Brain microvascular endothelial cell (primary cell): ENCODE measurements around the gene CCDC9B.

Source experiments
- DNase-seq: peaks from one replicate; pipeline ENCODE4 v3.0.0-alpha.2; 2020
- H3K27ac ChIP-seq: fragments of 250-450 bp; sonication (Bioruptor Pico); 2 replicates; pipeline ENCODE4 v1.5.1; 2020; ENCODE audit warnings: mild to moderate bottlenecking, moderate library complexity
- H3K27me3 ChIP-seq: fragments of 250-450 bp; sonication (Bioruptor Pico); replicated peaks from 2 replicates; pipeline ENCODE4 v1.5.1; 2020; ENCODE audit warnings: mild to moderate bottlenecking
- H3K36me3 ChIP-seq: fragments of 250-450 bp; sonication (Bioruptor Pico); replicated peaks from 2 replicates; pipeline ENCODE4 v1.5.1; 2020; ENCODE audit warnings: mild to moderate bottlenecking
- H3K4me3 ChIP-seq: 2 replicates; pipeline ENCODE4 v1.5.1; 2011; ENCODE audit warnings: low read depth, mild to moderate bottlenecking, control low read depth, low read length, moderate library complexity
- CTCF ChIP-seq: IDR thresholded peaks from 2 replicates; pipeline ENCODE4 v1.5.1; 2011; ENCODE audit warnings: low read depth, mild to moderate bottlenecking, moderate library complexity, low read length, control low read depth, inconsistent platforms; ENCODE audit errors: missing control alignments
- in situ Hi-C: cut with HindIII; loops from 2 replicates; pipeline ENCODE4 v1.10.0; 2017; ENCODE audit warnings: low sequenced_read_pairs, low pct_ligation_motif_present

CCDC9B gene

GRCh38 chr15:40355976-40356585 lies 15.3 kb upstream of the CCDC9B start:
- H3K36me3 ChIP-seq: no peaks in the 10 kb centered on the region
- no peaks in the 10 kb centered on the region for H3K27me3 ChIP-seq
- in situ Hi-C loops: no loop called here
- no peak overlapping the region for H3K4me3 ChIP-seq
- no peak overlapping the region for H3K27ac ChIP-seq
- no peak for TF ChIP-seq CTCF
- DNase-seq: no peak

- no peaks in the 10 kb centered on the region for H3K36me3 ChIP-seq
- DNase-seq: no peak
- H3K27me3 ChIP-seq: no peaks in the 10 kb centered on the region
- H3K27ac ChIP-seq: no peak overlapping the region
- in situ Hi-C loops: no loop called here
- H3K4me3 ChIP-seq: no peak overlapping the region
- peak; percentile 84 for TF ChIP-seq CTCF
Observed at GRCh38 chr15:40354408-40355171, 13.9 kb upstream of the CCDC9B start.

- in situ Hi-C loops: no loop called here
- H3K36me3 ChIP-seq: no peaks in the 10 kb centered on the region
- no peaks in the 10 kb centered on the region for H3K27me3 ChIP-seq
- no peak overlapping the region for H3K27ac ChIP-seq
- DNase-seq: no peak
- H3K4me3 ChIP-seq: no peak overlapping the region
- TF ChIP-seq CTCF: no peak
Observed at GRCh38 chr15:40353697-40354096, 13.0 kb upstream of the CCDC9B start.

GRCh38 chr15:40352281-40352901 lies 11.7 kb upstream of the CCDC9B start:
- in situ Hi-C loops: no loop called here
- no peak for DNase-seq
- no peaks in the 10 kb centered on the region for H3K27me3 ChIP-seq
- no peak for TF ChIP-seq CTCF
- H3K36me3 ChIP-seq: no peaks in the 10 kb centered on the region
- no peak overlapping the region for H3K27ac ChIP-seq
- H3K4me3 ChIP-seq: no peak overlapping the region

- Histone ChIP-seq H3K4me3 (no peak overlapping the region), H3K36me3 (no peaks in the 10 kb centered on the region), H3K27me3 (no peaks in the 10 kb centered on the region), H3K27ac (no peak overlapping the region)
- in situ Hi-C loops: no loop called here
- TF ChIP-seq CTCF: no peak
- no peak for DNase-seq
Observed at GRCh38 chr15:40349163-40349562, 8.4 kb upstream of the CCDC9B start.
